K562 (cell line): ENCODE results near the gene QRICH1. TPM values are rescaled to one million over a fixed set of nuclear protein-coding genes. Genes with fewer than 3 reads are reported as not detected.

ENCODE experiments used
- ARHGAP35 ChIP-seq: fragments of 450-650 bp; IDR thresholded peaks from 2 replicates; pipeline ENCODE4 v1.6.1; 2018; ENCODE audit not compliant: partially characterized antibody
- BCOR ChIP-seq: fragments of 450-650 bp; IDR thresholded peaks from 2 replicates; pipeline ENCODE4 v1.6.1; 2016
- CCNT2 ChIP-seq: IDR thresholded peaks from 2 replicates; pipeline ENCODE4 v1.6.1; 2011; ENCODE audit warnings: borderline replicate concordance, low read depth, mild to moderate bottlenecking, moderate library complexity, mixed read lengths, low read length; ENCODE audit not compliant: insufficient read length; ENCODE audit errors: extremely low read depth
- CREB3L1 ChIP-seq: fragments of 450-650 bp; IDR thresholded peaks from 2 replicates; pipeline ENCODE4 v1.6.1; 2014; ENCODE audit warnings: low read depth, mild to moderate bottlenecking, moderate library complexity, borderline replicate concordance
- CREM ChIP-seq: IDR thresholded peaks from 2 replicates; pipeline ENCODE4 v1.6.1; 2014; ENCODE audit warnings: antibody characterized with exemption, low read depth
- DLX4 ChIP-seq: fragments of 250-450 bp; sonication (Bioruptor Pico); IDR thresholded peaks from 2 replicates; pipeline ENCODE4 v1.6.1; 2021; ENCODE audit warnings: mild to moderate bottlenecking
- GABPA ChIP-seq: fragments of 200-800 bp; sonication (Bioruptor generic); conservative IDR thresholded peaks from 2 replicates; pipeline ENCODE4 v1.6.1; 2016; ENCODE audit warnings: low read depth, missing genetic modification characterization, missing compliant biosample characterization
- GTF3C2 ChIP-seq: IDR thresholded peaks from 3 replicates; pipeline ENCODE4 v1.6.1; 2011; ENCODE audit warnings: borderline replicate concordance, mild to moderate bottlenecking, moderate library complexity; ENCODE audit not compliant: insufficient read length; ENCODE audit errors: extremely low read depth
- HMGXB4 ChIP-seq: sonication (generic); formaldehyde crosslinking; IDR thresholded peaks from 2 replicates; pipeline ENCODE4 v1.8.1; 2023; ENCODE audit warnings: mild to moderate bottlenecking, missing genetic modification reagents
- HNRNPUL1 ChIP-seq: fragments of 200-400 bp; formaldehyde crosslinking; IDR thresholded peaks from 2 replicates; pipeline ENCODE4 v1.6.1; 2017; ENCODE audit warnings: low read length
- HSF4 ChIP-seq: fragments of 250-450 bp; sonication (Bioruptor Pico); IDR thresholded peaks from 2 replicates; pipeline ENCODE4 v2.1.2; 2022; ENCODE audit warnings: mild to moderate bottlenecking, moderate library complexity, borderline replicate concordance
- ID3 ChIP-seq, 2 experiments: fragments of 250-450 bp in 1 of 2; fragments of 450-650 bp in 1 of 2; sonication (Bioruptor Pico) in 1 of 2; IDR thresholded peaks; 2 replicates each; pipeline versions ENCODE4 v1.6.1 to v1.8.0; 2016 to 2021; ENCODE audit warnings: mild to moderate bottlenecking in 2 of 2, moderate library complexity in 2 of 2, missing compliant biosample characterization in 1 of 2, missing genetic modification characterization in 1 of 2
- KDM2B ChIP-seq: fragments of 250-450 bp; sonication (Bioruptor Pico); IDR thresholded peaks from 2 replicates; pipeline ENCODE4 v1.8.0; 2021; ENCODE audit warnings: mild to moderate bottlenecking, moderate library complexity
- PHB ChIP-seq: fragments of 250-450 bp; sonication (Bioruptor Pico); IDR thresholded peaks from 2 replicates; pipeline ENCODE4 v1.5.0; 2021
- RBM39 ChIP-seq: fragments of 200-400 bp; formaldehyde crosslinking; optimal IDR thresholded peaks from 2 replicates; pipeline ENCODE3; 2018; ENCODE audit warnings: low read depth, low read length
- ZNF347 ChIP-seq: fragments of 450-650 bp; formaldehyde crosslinking; IDR thresholded peaks from 2 replicates; pipeline ENCODE4 v1.4.0; 2020; ENCODE audit warnings: low read depth, mild to moderate bottlenecking, moderate library complexity
- ZNF511 ChIP-seq: sonication (generic); formaldehyde crosslinking; IDR thresholded peaks from 2 replicates; pipeline ENCODE4 v1.8.0; 2022; ENCODE audit warnings: mild to moderate bottlenecking, missing genetic modification reagents
- ZNF584 ChIP-seq: fragments of 200-800 bp; sonication (Bioruptor generic); IDR thresholded peaks from 2 replicates; pipeline ENCODE4 v1.6.1; 2016; ENCODE audit warnings: low read depth, mild to moderate bottlenecking, missing genetic modification characterization, missing compliant biosample characterization
- polyA plus RNA-seq, 8 experiments: library from polyadenylated mRNA; depleted of rRNA in 4 of 8; stranded (reverse) in 5 of 8; unstranded in 3 of 8; fragments of >200 nt; fragmentation: Nextera tagmentation in 2 of 8; fragmentation: Illumina TruSeq in 1 of 8; extraction: Ambion mirVana in 2 of 8; extraction: Trizol in 1 of 8; gene quantifications; 2 replicates each; pipeline versions ENCODE4 v1.2.1 to v1.2.3, GENCODE V29; 2011 to 2014; ENCODE audit warnings: inconsistent platforms in 1 of 8, missing spikeins in 1 of 8
- total RNA-seq, 7 experiments: library from RNA; depleted of rRNA in 6 of 7; stranded (reverse); fragments of >200 nt in 6 of 7; fragmentation: Illumina TruSeq in 2 of 7; extraction: Trizol in 2 of 7; gene quantifications; 2 replicates each; pipeline versions ENCODE4 v1.2.1 to v1.2.3, GENCODE V29; 2011 to 2021; ENCODE audit warnings: low replicate concordance in 1 of 7

QRICH1 gene
- total and polyA plus RNA-seq, 9 of the 15 experiments (the other 6 are each of a cell fraction or from before 2014, with no cell fraction given): 20.1 to 99.2 (median 56.7) TPM

GRCh38 chr3:49028673-49029562 is 65.0 kb downstream of the QRICH1 start, which contains the start of gene IMPDH2 (continued):
- TF ChIP-seq CREB3L1: peak; percentile 60; the same call in 1 of the 2 replicates
- peak; percentile 42 for TF ChIP-seq RBM39
- 0 out of 2 replicates have a peak, but pooled peaks have one; percentile 8 for TF ChIP-seq HMGXB4
- TF ChIP-seq GABPA (tag): no peak
- no peak for TF ChIP-seq GTF3C2
- no peak for TF ChIP-seq KDM2B (CRISPR knock-in tag)
- TF ChIP-seq ZNF584 (CRISPR knock-in tag): no peak
- peak; percentile 89 for TF ChIP-seq ZNF511 (CRISPR knock-in tag)
- TF ChIP-seq BCOR: no peak
- TF ChIP-seq ZNF347 (CRISPR knock-in tag): no peak
- TF ChIP-seq HSF4: 0 out of 2 replicates have a peak, but pooled peaks have one; percentile 22
- TF ChIP-seq CREM: peak; percentile 99
- no peak for TF ChIP-seq ARHGAP35
- TF ChIP-seq CCNT2: peak; percentile 96
- no peak for TF ChIP-seq HNRNPUL1
- TF ChIP-seq DLX4 (CRISPR knock-in tag): no peak
- peak; percentile 86 for TF ChIP-seq PHB (CRISPR knock-in tag)
- no peak for TF ChIP-seq ID3 (CRISPR knock-in tag; IDR thresholded peaks at IDR 0.05)
- TF ChIP-seq ID3 (tag; IDR thresholded peaks at IDR 0.05): peak; percentile 62
